ENCODE results near the gene PARL.

DNA sequence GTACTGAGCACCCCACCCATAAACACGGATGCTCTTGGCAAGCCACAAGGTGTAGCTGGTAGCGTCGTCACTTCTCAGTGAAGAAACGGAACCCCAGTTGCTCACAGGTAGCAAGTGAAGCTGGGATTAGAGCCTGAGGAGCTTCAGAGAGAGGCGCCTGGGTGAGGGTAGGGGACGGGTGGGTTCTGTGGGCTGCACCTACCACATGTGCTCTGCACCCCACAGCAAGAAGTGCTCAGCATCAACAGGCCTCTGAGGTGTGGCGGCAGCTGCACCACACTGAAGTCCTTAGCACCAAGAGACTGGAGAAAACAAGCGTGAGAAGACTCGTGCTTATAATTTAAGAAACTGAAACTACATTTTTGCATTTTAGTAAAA, 69.1 kb downstream of the PARL start:
- TF ChIP-seq ADNP (tag; IDR thresholded peaks at IDR 0.05) (no peak), TAF9B (IDR thresholded peaks at IDR 0.05; ENCODE audit: partially characterized antibody) (no peak), FOXO4 (CRISPR knock-in tag; IDR thresholded peaks at IDR 0.05) (no peak), ZNF347 (CRISPR knock-in tag; IDR thresholded peaks at IDR 0.05; ENCODE audit: low read depth) (no peak), WHSC1 (IDR thresholded peaks at IDR 0.05; ENCODE audit: low read length) (no peak), NR2C2 (CRISPR knock-in tag; IDR thresholded peaks at IDR 0.05) (no peak), NR2C2 (tag; IDR thresholded peaks at IDR 0.05) (no peak), NRF1 (conservative IDR thresholded peaks at IDR 0.05 in 1 of 2, IDR thresholded peaks at IDR 0.05 in 1 of 2) (no peak), SNRNP70 (optimal IDR thresholded peaks at IDR 0.05; ENCODE audit: low read depth, low read length) (no peak), POLR2A (conservative IDR thresholded peaks at IDR 0.05) (no peak), HDAC2 (IDR thresholded peaks at IDR 0.05) (no peak), EP300 (IDR thresholded peaks at IDR 0.05; ENCODE audit: low read length) (no peak), SP1 (CRISPR knock-in tag; IDR thresholded peaks at IDR 0.05) (no peak)
- TF ChIP-seq, protein P1, sequence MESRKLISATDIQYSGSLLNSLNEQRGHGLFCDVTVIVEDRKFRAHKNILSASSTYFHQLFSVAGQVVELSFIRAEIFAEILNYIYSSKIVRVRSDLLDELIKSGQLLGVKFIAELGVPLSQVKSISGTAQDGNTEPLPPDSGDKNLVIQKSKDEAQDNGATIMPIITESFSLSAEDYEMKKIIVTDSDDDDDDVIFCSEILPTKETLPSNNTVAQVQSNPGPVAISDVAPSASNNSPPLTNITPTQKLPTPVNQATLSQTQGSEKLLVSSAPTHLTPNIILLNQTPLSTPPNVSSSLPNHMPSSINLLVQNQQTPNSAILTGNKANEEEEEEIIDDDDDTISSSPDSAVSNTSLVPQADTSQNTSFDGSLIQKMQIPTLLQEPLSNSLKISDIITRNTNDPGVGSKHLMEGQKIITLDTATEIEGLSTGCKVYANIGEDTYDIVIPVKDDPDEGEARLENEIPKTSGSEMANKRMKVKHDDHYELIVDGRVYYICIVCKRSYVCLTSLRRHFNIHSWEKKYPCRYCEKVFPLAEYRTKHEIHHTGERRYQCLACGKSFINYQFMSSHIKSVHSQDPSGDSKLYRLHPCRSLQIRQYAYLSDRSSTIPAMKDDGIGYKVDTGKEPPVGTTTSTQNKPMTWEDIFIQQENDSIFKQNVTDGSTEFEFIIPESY (CRISPR knock-in tag; IDR thresholded peaks at IDR 0.05): no peak
- TF ChIP-seq, protein P2, sequence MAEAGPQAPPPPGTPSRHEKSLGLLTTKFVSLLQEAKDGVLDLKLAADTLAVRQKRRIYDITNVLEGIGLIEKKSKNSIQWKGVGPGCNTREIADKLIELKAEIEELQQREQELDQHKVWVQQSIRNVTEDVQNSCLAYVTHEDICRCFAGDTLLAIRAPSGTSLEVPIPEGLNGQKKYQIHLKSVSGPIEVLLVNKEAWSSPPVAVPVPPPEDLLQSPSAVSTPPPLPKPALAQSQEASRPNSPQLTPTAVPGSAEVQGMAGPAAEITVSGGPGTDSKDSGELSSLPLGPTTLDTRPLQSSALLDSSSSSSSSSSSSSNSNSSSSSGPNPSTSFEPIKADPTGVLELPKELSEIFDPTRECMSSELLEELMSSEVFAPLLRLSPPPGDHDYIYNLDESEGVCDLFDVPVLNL (CRISPR knock-in tag; IDR thresholded peaks at IDR 0.05; ENCODE audit: low read depth): no peak
